Astrocyte (in vitro differentiated cells and primary cell): ENCODE data around the gene CENPX.

Experiments
- CTCF ChIP-seq: IDR thresholded peaks from 2 replicates; pipeline ENCODE4 v1.5.1; 2011; ENCODE audit warnings: low read depth, mild to moderate bottlenecking, inconsistent platforms, low read length, moderate library complexity; ENCODE audit not compliant: insufficient read depth
- EZH2 ChIP-seq: IDR thresholded peaks from 2 replicates; pipeline ENCODE4 v1.6.1; 2012; ENCODE audit warnings: mild to moderate bottlenecking, low read length, inconsistent platforms; ENCODE audit not compliant: insufficient read depth

GRCh38 chr17:82037889-82038195, 15.2 kb upstream of the CENPX start:
- TF ChIP-seq CTCF (no peak), EZH2 (no peak)
